PC-9 (cell line): ENCODE results near the gene CNTN5.

Experiments used
- CTCF ChIP-seq: fragments of 200-600 bp; sonication (generic); conservative IDR thresholded peaks from 2 replicates; pipeline ENCODE4 v1.6.1; 2017; ENCODE audit warnings: mixed run types, antibody characterized with exemption, mild to moderate bottlenecking, moderate library complexity
- EZH2 ChIP-seq: fragments of 200-600 bp; sonication (generic); IDR thresholded peaks from 2 replicates; pipeline ENCODE4 v1.8.0; 2017; ENCODE audit warnings: antibody characterized with exemption, low read depth

DNA sequence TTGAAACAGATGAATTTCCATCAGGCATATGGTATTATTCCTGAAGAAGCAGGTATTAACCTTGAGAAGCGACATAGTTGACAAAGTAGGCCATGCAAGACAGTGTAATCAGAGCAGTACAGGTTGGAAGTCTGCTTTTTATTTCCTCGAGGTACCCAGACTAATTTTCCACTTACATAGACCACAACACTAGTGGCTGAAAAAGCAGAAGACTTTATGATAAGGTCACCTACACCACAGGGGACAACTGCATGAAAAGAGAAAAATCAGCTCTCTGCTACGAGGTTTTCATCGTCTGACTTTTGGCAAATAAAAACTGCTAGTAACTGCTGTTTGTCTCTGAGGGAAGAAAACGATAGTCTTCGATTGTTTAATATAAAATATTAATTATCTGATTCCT is 77.5 kb downstream of the CNTN5 start:
- TF ChIP-seq CTCF (no peak), EZH2 (no peak)
